ENCODE data around the gene UNC5C.

Gene UNC5C

GRCh38 chr4:95256108-95256835 is 292.5 kb downstream of the UNC5C start:
- no peak for FAIRE-seq

- no peak for FAIRE-seq
Measured at GRCh38 chr4:95255396-95256107, 293.2 kb downstream of the UNC5C start.

DNA sequence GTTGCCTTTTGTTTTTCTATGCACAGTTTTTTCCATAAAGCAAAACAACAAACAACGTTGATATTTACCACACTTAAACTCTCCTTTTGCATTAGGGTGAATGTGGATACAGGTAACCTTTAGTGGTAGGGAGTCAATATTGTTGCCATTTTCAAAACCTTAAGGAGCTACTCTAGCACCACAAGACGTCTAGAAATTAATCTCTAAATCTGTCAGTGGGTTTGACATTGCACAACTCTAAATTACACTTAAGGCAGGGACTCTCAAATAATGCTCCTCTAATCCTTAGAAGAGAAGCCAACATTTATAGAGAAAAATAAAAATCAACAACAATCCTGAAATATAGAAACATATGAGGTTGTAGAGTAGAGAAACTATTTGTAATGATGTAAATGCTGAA is 297.2 kb downstream of the UNC5C start:
- FAIRE-seq: no peak

DNA sequence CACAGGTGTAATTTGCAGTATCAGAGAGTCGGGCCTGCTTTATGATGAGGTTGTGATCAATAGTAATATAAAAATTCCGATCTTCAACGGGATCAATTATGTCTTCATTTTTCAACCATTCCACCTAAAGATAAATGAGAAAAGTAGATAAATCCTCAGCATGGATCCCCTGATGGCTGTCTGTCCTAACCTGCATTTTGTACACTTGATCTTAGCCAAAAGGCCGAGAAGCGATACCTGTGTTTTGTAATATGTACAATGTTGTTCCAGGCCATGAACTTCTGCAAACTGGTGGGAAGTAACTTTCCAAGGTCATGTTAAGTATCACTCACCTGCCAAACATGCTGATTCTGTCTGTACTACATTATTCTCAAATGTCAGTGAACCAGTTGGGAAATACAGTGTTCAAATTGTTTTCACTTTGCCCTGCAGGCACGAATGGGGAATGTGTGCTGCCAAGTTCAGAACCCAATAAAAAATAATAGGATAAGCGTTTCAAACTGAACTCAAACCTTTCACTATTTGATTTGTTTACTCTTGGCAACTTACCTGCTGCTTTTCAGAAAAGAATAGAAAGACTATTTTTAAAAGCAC is 298.1 kb downstream of the UNC5C start:
- FAIRE-seq: no peak

DNA sequence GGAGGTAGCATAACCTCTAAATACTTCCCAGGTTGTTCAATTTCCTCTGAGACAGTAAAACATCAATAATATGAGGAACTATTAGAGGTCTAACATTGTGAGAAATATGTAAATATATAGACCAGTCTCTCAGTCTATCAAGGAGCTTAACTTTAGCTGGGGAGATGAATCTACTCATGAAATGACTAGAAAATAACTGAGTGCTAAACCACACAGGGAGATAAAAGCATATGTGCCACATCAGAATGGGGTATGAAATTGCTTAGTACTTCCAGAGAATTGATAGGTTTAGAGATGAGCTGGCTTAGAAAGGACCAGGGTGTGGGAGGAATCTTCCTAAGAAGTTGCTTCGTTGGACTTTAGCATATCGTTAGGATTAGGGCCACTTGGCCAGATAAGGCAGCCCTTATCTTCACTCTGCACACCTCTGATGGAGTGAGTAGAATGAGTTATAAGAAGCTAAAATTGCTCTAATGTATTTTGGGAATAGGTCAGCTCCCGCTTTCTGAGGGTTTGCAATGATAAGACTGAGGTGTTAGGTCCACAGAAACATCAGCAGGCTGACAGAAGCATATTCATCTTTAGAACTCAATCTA is 299.2 kb downstream of the UNC5C start:
- no peak for FAIRE-seq

DNA sequence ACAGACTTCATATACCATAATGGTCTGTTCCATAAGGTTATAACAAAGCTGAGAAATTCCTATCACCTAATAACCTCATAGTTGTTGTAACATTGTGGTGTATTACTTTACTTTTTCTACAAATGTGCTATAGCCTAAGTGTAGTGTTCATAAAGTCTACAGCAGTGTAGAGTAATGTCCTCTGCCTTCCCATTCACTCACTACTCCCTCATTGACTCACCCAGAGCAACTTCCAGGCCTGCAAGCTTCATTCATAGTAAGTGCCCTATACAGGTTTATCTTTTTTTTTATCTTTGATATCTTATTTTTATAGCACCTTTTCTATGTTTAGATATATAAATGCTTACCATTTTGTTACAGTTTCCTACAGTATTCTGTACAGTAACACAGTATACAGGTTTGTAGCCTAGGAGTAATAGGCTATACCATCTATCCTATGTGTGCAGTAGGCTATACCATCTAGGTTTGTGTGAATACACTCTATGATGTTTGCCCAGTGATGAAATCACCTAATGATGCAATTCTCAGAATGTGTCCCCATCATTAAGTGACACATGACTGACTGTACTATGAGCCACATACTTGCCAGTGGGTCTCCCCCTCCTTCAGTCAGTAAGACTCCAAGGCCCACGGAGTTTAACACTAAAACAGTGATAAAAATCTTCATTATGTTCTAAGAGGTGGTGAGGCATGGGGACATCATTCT is 299.9 kb downstream of the UNC5C start:
- FAIRE-seq: no peak

- no peak for FAIRE-seq
Measured at GRCh38 chr4:95243892-95244291, 304.9 kb downstream of the UNC5C start.

DNA sequence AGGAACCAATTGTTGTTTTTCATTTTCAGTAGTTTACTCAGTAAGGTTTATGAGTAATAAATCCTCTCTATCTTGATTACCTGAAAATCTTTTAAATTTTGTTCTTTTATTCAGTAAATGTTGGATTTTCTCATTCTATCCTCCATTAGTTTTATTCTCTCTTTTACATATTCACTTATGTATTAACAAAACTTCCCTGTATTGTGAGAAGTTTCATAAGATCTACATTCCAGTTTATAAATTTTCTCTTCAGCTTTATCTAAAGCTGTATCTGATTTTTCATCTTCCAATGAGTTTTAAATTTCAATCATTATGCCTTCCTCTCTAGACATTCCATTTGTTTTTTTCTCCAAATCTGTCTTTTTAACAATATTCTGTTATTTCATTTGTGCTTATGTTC is 310.2 kb downstream of the UNC5C start:
- no peak for FAIRE-seq

GRCh38 chr4:95232358-95233156 is 316.2 kb downstream of the UNC5C start:
- FAIRE-seq: no peak

DNA sequence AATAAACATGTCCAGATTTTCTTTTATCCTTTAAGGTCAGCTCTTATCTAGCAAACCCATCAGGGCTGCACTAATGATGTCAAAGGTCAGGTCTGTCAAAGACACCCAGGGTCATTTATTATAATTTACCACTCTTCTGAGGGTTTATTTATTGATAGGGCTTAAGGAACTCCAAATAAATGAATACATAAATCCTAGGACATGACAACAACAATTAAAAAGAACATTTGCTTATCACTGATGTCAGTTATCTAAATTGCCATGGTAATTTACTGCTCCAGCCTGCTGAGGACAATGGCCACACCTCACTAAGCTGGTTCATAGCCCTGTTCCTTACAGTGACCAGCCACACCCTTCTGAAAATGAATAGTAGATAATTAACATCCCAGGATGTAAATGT is 317.1 kb downstream of the UNC5C start:
- no peak for FAIRE-seq

DNA sequence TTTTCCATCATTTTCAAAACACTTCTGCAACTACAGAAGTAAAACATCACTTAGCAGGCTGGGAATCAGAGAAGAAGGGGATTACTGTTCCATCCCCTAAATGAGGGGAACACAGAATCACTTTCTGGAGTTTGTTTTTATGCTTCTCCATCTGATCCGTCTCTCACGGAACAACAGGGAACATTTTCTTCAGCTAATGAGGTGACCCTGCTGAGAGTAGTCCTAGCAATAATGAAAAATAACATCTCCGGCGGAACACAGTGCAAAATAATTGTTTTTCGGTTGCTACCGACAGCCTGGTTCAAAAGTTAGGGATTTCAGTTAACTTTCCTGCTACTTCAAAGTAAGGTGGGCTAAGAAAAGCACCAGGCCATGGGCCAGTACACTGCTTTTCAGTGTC is 322.9 kb downstream of the UNC5C start:
- FAIRE-seq: no peak

DNA sequence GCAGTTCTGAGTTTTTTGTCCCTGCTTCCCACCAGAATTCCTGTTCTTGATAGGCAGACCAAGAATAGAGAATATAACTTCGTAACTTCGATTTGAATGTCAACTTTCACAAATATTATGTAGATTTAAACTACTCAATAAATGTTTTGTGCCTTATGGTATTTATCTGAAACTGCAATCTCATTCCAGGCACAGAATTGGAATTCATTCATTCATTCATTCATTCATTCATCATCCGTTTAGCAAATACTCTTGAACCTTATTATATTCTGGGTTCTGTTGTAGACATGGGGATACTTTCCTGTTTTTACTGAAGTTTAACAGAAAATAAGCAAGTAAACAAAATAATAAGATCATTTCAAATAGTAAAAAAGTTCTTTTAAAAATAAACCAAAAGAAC is 324.4 kb downstream of the UNC5C start:
- no peak for FAIRE-seq

- FAIRE-seq: no peak
Measured at GRCh38 chr4:95220205-95221175, 328.3 kb downstream of the UNC5C start.

DNA sequence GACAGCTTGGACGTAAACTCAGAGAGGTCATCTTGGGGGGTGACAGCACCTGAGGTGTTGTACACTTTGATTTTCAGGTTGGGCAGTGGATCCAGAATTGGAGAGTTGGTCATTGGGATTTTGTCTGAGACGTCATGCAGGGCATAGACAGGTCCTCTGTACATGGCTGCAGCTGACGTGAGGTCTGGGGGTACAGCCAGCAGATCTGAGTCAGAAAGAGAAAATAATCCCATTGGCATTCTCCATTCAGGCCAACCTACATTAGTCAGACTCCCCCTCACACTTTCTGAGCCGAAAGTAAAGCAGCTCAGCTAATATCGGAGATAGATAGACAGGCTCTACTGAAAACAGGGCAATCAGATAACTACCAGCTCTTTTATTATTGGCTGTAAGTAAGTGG is 329.7 kb downstream of the UNC5C start:
- FAIRE-seq: no peak

GRCh38 chr4:95217197-95217596 is 331.6 kb downstream of the UNC5C start:
- no peak for FAIRE-seq

GRCh38 chr4:95216636-95217035 is 332.1 kb downstream of the UNC5C start:
- no peak for FAIRE-seq

GRCh38 chr4:95215991-95216605 is 332.7 kb downstream of the UNC5C start:
- no peak for FAIRE-seq

DNA sequence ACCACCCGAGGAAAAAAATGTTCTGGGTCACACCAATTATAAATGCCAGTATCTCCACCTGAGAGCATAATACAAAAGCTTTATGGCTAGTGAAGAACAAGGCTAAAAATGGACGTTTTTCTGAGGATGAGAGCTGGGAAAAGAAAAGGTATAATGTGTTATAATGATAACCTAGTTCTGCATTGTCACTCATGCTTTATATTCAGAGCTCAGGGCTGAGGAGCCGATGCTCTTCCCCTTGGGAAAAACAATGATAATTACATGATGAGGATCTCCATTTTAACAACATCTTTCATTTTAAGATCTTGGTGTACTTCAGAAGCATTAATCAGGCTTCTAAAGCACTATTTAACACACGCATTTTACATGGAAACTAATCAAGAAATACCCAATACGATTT is 333.7 kb downstream of the UNC5C start:
- no peak for FAIRE-seq

GRCh38 chr4:95214408-95214807 is 334.4 kb downstream of the UNC5C start:
- no peak for FAIRE-seq

DNA sequence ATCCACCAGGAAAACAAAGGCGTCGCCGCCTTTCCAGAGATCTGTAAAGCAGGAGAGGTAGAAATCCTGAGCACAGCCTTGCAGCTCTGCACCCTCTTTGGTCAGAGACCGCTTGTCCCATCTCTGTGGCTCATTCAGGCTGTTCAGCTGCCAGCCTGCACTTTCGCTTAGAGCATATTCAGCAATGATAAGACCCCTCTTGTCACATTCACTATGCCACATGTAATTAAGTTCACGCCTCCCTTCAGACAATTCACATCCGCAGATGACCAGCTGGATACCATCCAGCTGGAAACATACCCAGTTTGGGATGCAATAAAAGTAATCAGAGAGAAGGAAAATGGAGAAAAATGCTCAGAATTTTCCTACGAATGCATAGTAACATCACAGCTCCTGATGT is 335.4 kb downstream of the UNC5C start:
- no peak for FAIRE-seq

GRCh38 chr4:95212692-95213091 is 336.1 kb downstream of the UNC5C start:
- FAIRE-seq: no peak
